PC-3 (cell line): Measurements from ENCODE around the gene OSBPL2. TPM values are rescaled to one million over a fixed set of nuclear protein-coding genes. Genes with fewer than 3 reads are reported as not detected.

Experiments
- ATAC-seq: fragments of 200-7000 bp; cut with Tn5 transposase; 2 replicates; pipeline ENCODE4 v1.9.1; 2020; ENCODE audit warnings: mild to moderate bottlenecking, moderate library complexity
- BruUV-seq: library from RNA; stranded (reverse); fragments of 400-500 nt; replicated peaks from 2 replicates; lab custom pipeline; 2021; lab: Mats Ljungman, UMichigan
- CTCF ChIA-PET: fragments of 300-600 bp; sonication (Branson Sonifier 250); formaldehyde crosslinking; loops from one replicate; lab custom pipeline; 2022; ENCODE audit warnings: antibody characterized with exemption; lab: Charles Lee
- POLR2A ChIA-PET: fragments of 300-600 bp; sonication (Branson Sonifier 250); formaldehyde crosslinking; loops from one replicate; lab custom pipeline; 2022; ENCODE audit warnings: antibody characterized with exemption; ENCODE audit not compliant: unreplicated experiment; lab: Charles Lee
- DNase-seq: peaks from one replicate; pipeline ENCODE4 v3.0.0-alpha.2; 2015
- H2AFZ ChIP-seq: fragments of 300-600 bp; sonication (generic); 2 replicates; pipeline ENCODE4 v1.6.0; 2016; ENCODE audit warnings: antibody characterized with exemption, low read length
- H3F3A ChIP-seq: fragments of 300-600 bp; sonication (generic); one replicate; pipeline ENCODE4 v1.6.0; 2017; ENCODE audit warnings: antibody characterized with exemption, low read length, control low read depth, mild to moderate bottlenecking; ENCODE audit not compliant: unreplicated experiment
- H3K27ac ChIP-seq: fragments of 300-600 bp; sonication (generic); 2 replicates; pipeline ENCODE4 v1.5.1; 2016; ENCODE audit warnings: mild to moderate bottlenecking, low read length
- H3K27me3 ChIP-seq: fragments of 300-600 bp; sonication (generic); 2 replicates; pipeline ENCODE4 v1.6.1; 2016; ENCODE audit warnings: low read length, mixed read lengths
- H3K36me3 ChIP-seq: fragments of 300-600 bp; sonication (generic); 2 replicates; pipeline ENCODE4 v1.6.1; 2016; ENCODE audit warnings: low read depth, mixed run types, low read length, mixed read lengths
- H3K4me1 ChIP-seq: fragments of 300-600 bp; sonication (generic); 2 replicates; pipeline ENCODE4 v1.5.1; 2016; ENCODE audit warnings: low read length; ENCODE audit not compliant: insufficient read depth
- H3K4me2 ChIP-seq: fragments of 300-600 bp; sonication (generic); 2 replicates; pipeline ENCODE4 v1.6.0; 2016; ENCODE audit warnings: low read length
- H3K4me3 ChIP-seq: fragments of 300-600 bp; sonication (generic); 2 replicates; pipeline ENCODE4 v1.5.1; 2016; ENCODE audit warnings: mild to moderate bottlenecking, low read length, mixed read lengths
- H3K79me2 ChIP-seq: fragments of 300-600 bp; sonication (generic); 2 replicates; pipeline ENCODE4 v1.6.1; 2017; ENCODE audit warnings: low read length, mixed read lengths
- H3K9ac ChIP-seq: fragments of 300-600 bp; sonication (generic); 2 replicates; pipeline ENCODE4 v1.6.0; 2016; ENCODE audit warnings: mild to moderate bottlenecking, low read length
- H3K9me2 ChIP-seq: fragments of 300-600 bp; sonication (generic); replicated peaks from 2 replicates; pipeline ENCODE4 v1.6.1; 2016; ENCODE audit warnings: mixed run types, low read length, mixed read lengths
- H3K9me3 ChIP-seq: fragments of 300-600 bp; sonication (generic); 2 replicates; pipeline ENCODE4 v1.6.1; 2016; ENCODE audit warnings: low read length, mixed read lengths
- H4K20me1 ChIP-seq: fragments of 300-600 bp; sonication (generic); 2 replicates; pipeline ENCODE4 v1.6.1; 2016; ENCODE audit warnings: low read length, mixed read lengths
- CTCF ChIP-seq: fragments of 300-600 bp; sonication (generic); conservative IDR thresholded peaks from 2 replicates; pipeline ENCODE4 v1.5.1; 2017; ENCODE audit warnings: antibody characterized with exemption, low read depth, mild to moderate bottlenecking, low read length
- EZH2 ChIP-seq: fragments of 300-600 bp; sonication (generic); IDR thresholded peaks from one replicate; pipeline ENCODE4 v1.6.1; 2017; ENCODE audit warnings: antibody characterized with exemption, mild to moderate bottlenecking, low read length; ENCODE audit not compliant: unreplicated experiment
- EZH2phosphoT487 ChIP-seq: fragments of 300-600 bp; sonication (generic); IDR thresholded peaks from 2 replicates; pipeline ENCODE4 v1.6.1; 2018; ENCODE audit warnings: mild to moderate bottlenecking, antibody characterized with exemption, low read length, borderline replicate concordance
- intact Hi-C: fragments of 100-400 bp; cut with micrococcal nuclease; formaldehyde crosslinking; loops from 2 replicates; pipeline ENCODE4 v1.9.0; 2023
- total RNA-seq: library from RNA; depleted of rRNA; stranded (reverse); fragments of >200 nt; gene quantifications from 2 replicates; pipeline ENCODE4 v1.2.3, GENCODE V29; 2014

OSBPL2 gene
- total RNA-seq, 1 experiment from 2014 or later: 39.7 TPM

GRCh38 chr20:62208061-62208794 lies 30.1 kb upstream of the OSBPL2 start:
- CTCF ChIA-PET: no interaction called here
- no peak for TF ChIP-seq EZH2
- Histone ChIP-seq H3K4me1 (peaks cover 20% of the 10 kb centered on the region), H3K9me2 (no peaks in the 10 kb centered on the region), H3K27ac (no peak overlapping the region), H3K9me3 (no peaks in the 10 kb centered on the region), H3K36me3 (no peaks in the 10 kb centered on the region), H3K4me3 (no peak overlapping the region), H4K20me1 (peaks cover 5% of the 10 kb centered on the region; the same call in 1 of the 2 replicates), H3K4me2 (no peak overlapping the region), H3K9ac (no peak overlapping the region), H3F3A (no peaks in the 10 kb centered on the region), H3K27me3 (no peaks in the 10 kb centered on the region), H3K79me2 (no peaks in the 10 kb centered on the region), H2AFZ (no peak overlapping the region)
- BruUV-seq: no TSS peak
- ATAC-seq: no peak
- DNase-seq: no peak
- POLR2A ChIA-PET: no interaction called here
- intact Hi-C loops: no loop called here

GRCh38 chr20:62208795-62209755 lies 29.2 kb upstream of the OSBPL2 start:
- H4K20me1 ChIP-seq: peaks cover 5% of the 10 kb centered on the region; the same call in 1 of the 2 replicates
- peaks cover 13% of the 10 kb centered on the region for H3K4me1 ChIP-seq
- CTCF ChIA-PET: no interaction called here
- no peaks in the 10 kb centered on the region for H3K9me3 ChIP-seq
- peak; percentile 79 for DNase-seq
- peak; percentile 81 for ATAC-seq
- no peaks in the 10 kb centered on the region for H3K79me2 ChIP-seq
- intact Hi-C loops: no loop called here
- H2AFZ ChIP-seq: no peak overlapping the region
- H3F3A ChIP-seq: no peaks in the 10 kb centered on the region
- POLR2A ChIA-PET: no interaction called here
- no peaks in the 10 kb centered on the region for H3K9me2 ChIP-seq
- no peak overlapping the region for H3K4me3 ChIP-seq
- no TSS peak for BruUV-seq
- peak overlapping the region; percentile 7; the same call in 1 of the 2 replicates for H3K27ac ChIP-seq
- H3K9ac ChIP-seq: no peak overlapping the region
- H3K4me2 ChIP-seq: peak overlapping the region; percentile 45
- no peaks in the 10 kb centered on the region for H3K36me3 ChIP-seq
- TF ChIP-seq EZH2: no peak
- peak; percentile 36; the same call in 1 of the 2 replicates for TF ChIP-seq CTCF
- TF ChIP-seq EZH2phosphoT487: no peak
- H3K27me3 ChIP-seq: 0 out of 2 replicates have a peak, but pooled peaks cover 2% of the 10 kb centered on the region

GRCh38 chr20:62209850-62210495 lies 28.3 kb upstream of the OSBPL2 start:
- ATAC-seq: no peak
- no peak overlapping the region for H2AFZ ChIP-seq
- peaks cover 11% of the 10 kb centered on the region for H3K27me3 ChIP-seq
- H4K20me1 ChIP-seq: peaks cover 5% of the 10 kb centered on the region; the same call in 1 of the 2 replicates
- H3K9me2 ChIP-seq: no peaks in the 10 kb centered on the region
- H3K4me2 ChIP-seq: peak overlapping the region; percentile 45; the same call in 1 of the 2 replicates
- DNase-seq: no peak
- TF ChIP-seq EZH2 (no peak), EZH2phosphoT487 (no peak), CTCF (no peak)
- ChIA-PET POLR2A (no interaction called here), CTCF (no interaction called here)
- no peaks in the 10 kb centered on the region for H3K79me2 ChIP-seq
- no peaks in the 10 kb centered on the region for H3F3A ChIP-seq
- H3K36me3 ChIP-seq: no peaks in the 10 kb centered on the region
- no TSS peak for BruUV-seq
- intact Hi-C loops: no loop called here
- peaks cover 13% of the 10 kb centered on the region for H3K4me1 ChIP-seq
- no peaks in the 10 kb centered on the region for H3K9me3 ChIP-seq
- no peak overlapping the region for H3K4me3 ChIP-seq
- no peak overlapping the region for H3K27ac ChIP-seq
- no peak overlapping the region for H3K9ac ChIP-seq
